Kidney epithelial cell (primary cell): ENCODE results near the gene MYO18B. TPM values are rescaled to one million over a fixed set of nuclear protein-coding genes. Genes with fewer than 3 reads are reported as not detected.

Experiments used
- DNase-seq: peaks from one replicate; pipeline ENCODE4 v3.0.0-alpha.2; 2010; ENCODE audit warnings: low read depth
- H3K27me3 ChIP-seq: 2 replicates; pipeline ENCODE4 v1.6.0; 2011; ENCODE audit warnings: low read length; ENCODE audit not compliant: control insufficient read depth, insufficient read depth
- H3K36me3 ChIP-seq: 2 replicates; pipeline ENCODE4 v1.5.1; 2011; ENCODE audit warnings: low read length; ENCODE audit not compliant: control insufficient read depth, insufficient read depth
- H3K4me3 ChIP-seq: 2 replicates; pipeline ENCODE4 v1.5.1; 2011; ENCODE audit warnings: low read depth, mild to moderate bottlenecking, control low read depth, low read length
- CTCF ChIP-seq: IDR thresholded peaks from 2 replicates; pipeline ENCODE4 v1.5.1; 2011; ENCODE audit warnings: mild to moderate bottlenecking, moderate library complexity, low read length, control low read depth, inconsistent platforms; ENCODE audit not compliant: insufficient read depth, poor library complexity, severe bottlenecking
- total RNA-seq: library from RNA; depleted of rRNA; stranded (reverse); fragments of >200 nt; gene quantifications from 2 replicates; pipeline ENCODE4 v1.2.3, GENCODE V29; 2015

Gene MYO18B
- total RNA-seq, 1 donor from 2014 or later = not detected

DNA sequence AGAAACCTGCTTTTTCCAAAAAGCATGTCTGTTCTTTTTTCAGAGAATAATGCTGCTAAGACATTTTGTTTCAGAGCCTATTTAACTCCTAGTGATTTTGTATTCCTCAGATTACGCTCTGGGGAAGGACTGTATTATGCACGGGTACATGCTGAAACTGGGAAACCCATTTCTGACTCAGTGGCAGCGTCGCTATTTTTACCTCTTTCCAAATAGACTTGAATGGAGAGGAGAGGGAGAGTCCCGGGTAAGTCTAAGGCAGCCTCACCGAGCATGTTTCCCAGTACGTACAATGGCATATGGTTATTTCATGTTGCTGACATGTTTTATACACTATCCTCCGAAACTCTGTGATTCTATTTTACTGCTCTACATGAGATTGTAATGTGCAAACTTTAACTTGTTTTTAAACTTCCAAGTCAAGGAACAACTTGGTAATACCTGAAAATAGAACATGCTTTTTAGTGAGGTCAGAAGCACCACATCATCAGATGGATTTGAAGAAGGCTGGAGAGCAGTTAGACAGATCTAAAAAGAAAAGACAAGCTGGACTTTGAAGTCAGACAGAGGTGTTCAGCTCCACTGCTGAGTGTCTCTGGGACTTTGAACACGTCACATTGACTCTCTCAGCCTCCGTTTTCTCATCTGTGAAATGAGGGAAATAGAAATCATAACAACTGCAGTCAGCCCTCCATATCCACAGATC is 23.7 kb upstream of the MYO18B start:
- no peak overlapping the region for H3K4me3 ChIP-seq
- H3K36me3 ChIP-seq = no peaks in the 10 kb centered on the region
- DNase-seq = no peak
- TF ChIP-seq CTCF = no peak
- no peaks in the 10 kb centered on the region for H3K27me3 ChIP-seq

- Histone ChIP-seq H3K36me3 (no peaks in the 10 kb centered on the region), H3K27me3 (no peaks in the 10 kb centered on the region), H3K4me3 (no peak overlapping the region)
- no peak for TF ChIP-seq CTCF
- DNase-seq = no peak
Measured at GRCh38 chr22:25722223-25722622, 19.8 kb upstream of the MYO18B start.

- DNase-seq = no peak
- Histone ChIP-seq H3K27me3 (no peaks in the 10 kb centered on the region), H3K4me3 (no peak overlapping the region), H3K36me3 (no peaks in the 10 kb centered on the region)
- no peak for TF ChIP-seq CTCF
Measured at GRCh38 chr22:25722626-25723025, 19.4 kb upstream of the MYO18B start.

GRCh38 chr22:25726241-25726640 is 15.7 kb upstream of the MYO18B start:
- Histone ChIP-seq H3K27me3 (peaks cover 9% of the 10 kb centered on the region), H3K4me3 (no peak overlapping the region), H3K36me3 (no peaks in the 10 kb centered on the region)
- no peak for TF ChIP-seq CTCF
- DNase-seq = no peak

DNA sequence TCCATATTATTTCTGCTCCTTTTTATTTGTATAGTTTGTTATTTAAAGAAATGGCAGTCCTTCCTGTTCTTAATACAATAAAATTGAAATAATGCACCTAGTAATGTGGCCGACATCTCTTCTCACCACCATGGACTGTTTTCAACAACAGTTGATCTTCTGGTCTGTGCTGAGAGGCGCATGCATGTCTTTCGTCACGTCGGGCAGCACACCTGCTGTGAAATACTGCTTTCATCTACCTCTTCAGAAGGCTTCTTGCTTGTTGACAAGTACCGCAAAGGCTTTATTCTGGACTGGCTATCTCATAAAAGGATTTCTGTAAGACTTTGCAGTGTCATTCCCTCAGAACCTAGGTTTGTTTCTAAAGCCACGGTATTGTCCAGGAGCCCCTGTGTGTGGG is 13.9 kb upstream of the MYO18B start:
- DNase-seq = no peak

More for the DNA sequence above, 13.9 kb upstream of the MYO18B start:
- Histone ChIP-seq H3K27me3 (peaks cover 9% of the 10 kb centered on the region), H3K4me3 (no peak overlapping the region), H3K36me3 (no peaks in the 10 kb centered on the region)
- no peak for TF ChIP-seq CTCF
